Coronary artery (tissue), 2 donors: ENCODE measurements around the gene SLCO3A1.

ENCODE experiments used
- DNase-seq: peaks from one replicate; pipeline ENCODE4 v3.0.0-alpha.2; 2017; ENCODE audit warnings: low spot score
- H3K27ac ChIP-seq, 2 donors: fragments of 200-600 bp; sonication (generic); one replicate each; pipeline ENCODE4 v1.5.1; 2016 to 2019
- H3K4me3 ChIP-seq: fragments of 200-600 bp; sonication (generic); 2 replicates; pipeline ENCODE4 v1.5.1; 2016; ENCODE audit warnings: mild to moderate bottlenecking, moderate library complexity
- CTCF ChIP-seq: fragments of 200-600 bp; sonication (generic); IDR thresholded peaks from one replicate; pipeline ENCODE4 v1.5.1; 2019; ENCODE audit warnings: antibody characterized with exemption

SLCO3A1 gene

GRCh38 chr15:91872356-91873137 is 19.0 kb downstream of the SLCO3A1 start:
- TF ChIP-seq CTCF: no peak
- DNase-seq: no peak
- no peak overlapping the region for H3K4me3 ChIP-seq
- H3K27ac ChIP-seq: no peak overlapping the region

DNA sequence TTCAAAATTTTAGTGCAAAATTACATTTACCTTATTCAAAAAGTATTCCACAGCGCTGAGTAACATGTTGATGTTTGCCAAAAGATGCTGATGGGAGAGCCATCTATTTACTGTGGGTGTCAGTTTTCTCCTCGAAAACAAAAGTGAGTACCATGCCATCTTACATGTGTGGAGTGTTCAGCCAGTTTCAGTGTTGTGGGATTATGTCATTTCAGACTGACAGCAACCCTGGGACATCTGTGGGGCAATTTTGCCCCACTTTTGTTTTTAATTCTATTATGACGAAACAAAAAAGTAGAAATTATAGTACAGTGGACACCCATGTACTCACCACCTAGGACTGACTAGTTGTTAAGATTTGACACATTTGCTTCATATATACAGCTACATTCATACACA is 19.6 kb downstream of the SLCO3A1 start:
- Histone ChIP-seq H3K4me3 (no peak overlapping the region), H3K27ac (no peak overlapping the region)
- TF ChIP-seq CTCF: no peak
- DNase-seq: no peak

- TF ChIP-seq CTCF: no peak
- Histone ChIP-seq H3K4me3 (no peak overlapping the region), H3K27ac (no peak overlapping the region)
- no peak for DNase-seq
Measured at GRCh38 chr15:91874171-91874570, 20.7 kb downstream of the SLCO3A1 start.

- no peak overlapping the region for H3K4me3 ChIP-seq
- no peak for DNase-seq
- TF ChIP-seq CTCF: no peak
- no peak overlapping the region for H3K27ac ChIP-seq
Measured at GRCh38 chr15:91874992-91875660, 21.6 kb downstream of the SLCO3A1 start.

DNA sequence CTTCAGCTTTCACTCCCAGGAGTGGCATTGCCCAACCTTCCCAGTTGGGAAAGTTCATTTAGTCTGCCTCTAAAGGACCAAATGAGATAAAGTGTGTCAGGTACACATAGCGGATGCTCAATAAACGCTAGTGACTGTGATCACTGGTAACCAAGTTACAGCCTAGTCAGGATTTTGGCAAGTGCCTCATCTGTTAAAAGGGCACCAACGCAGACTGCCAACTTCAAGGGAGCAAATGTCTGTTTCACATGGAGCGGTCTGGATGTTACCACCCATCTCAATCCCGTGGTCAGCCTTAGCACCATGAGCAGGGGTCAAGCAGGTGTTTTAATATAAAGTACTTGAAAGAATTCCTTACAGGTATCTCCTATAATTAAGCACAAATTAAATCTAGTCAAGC is 22.7 kb downstream of the SLCO3A1 start:
- Histone ChIP-seq H3K27ac (no peak overlapping the region), H3K4me3 (no peak overlapping the region)
- no peak for DNase-seq
- TF ChIP-seq CTCF: no peak

- Histone ChIP-seq H3K27ac (no peak overlapping the region), H3K4me3 (no peak overlapping the region)
- no peak for TF ChIP-seq CTCF
- DNase-seq: no peak
Measured at GRCh38 chr15:91878319-91878870, 24.9 kb downstream of the SLCO3A1 start.
